GM18499 (cell line): ENCODE data around the gene CHMP5.
A peak's percentile ranks its signal among the peaks of the same experiment; 100 is the strongest.

Experiments used
- ATAC-seq: cut with Tn5 transposase; IDR thresholded peaks from one replicate; pipeline ENCODE4 v1.9.1; 2021; ENCODE audit warnings: moderate number of reproducible peaks; ENCODE audit not compliant: insufficient read depth, unreplicated experiment

CHMP5 gene

GRCh38 chr9:33242609-33243134 is 22.2 kb upstream of the CHMP5 start:
- no peak for ATAC-seq

GRCh38 chr9:33244137-33244784 is 20.6 kb upstream of the CHMP5 start:
- ATAC-seq: no peak

- ATAC-seq: no peak
These were observed 19.5 kb upstream of the CHMP5 start for GRCh38 chr9:33245341-33245740.

GRCh38 chr9:33246269-33246860 is 18.5 kb upstream of the CHMP5 start:
- no peak for ATAC-seq

- ATAC-seq: no peak
These were observed 16.2 kb upstream of the CHMP5 start for GRCh38 chr9:33248606-33249005.

GRCh38 chr9:33249087-33249658 is 15.7 kb upstream of the CHMP5 start:
- no peak for ATAC-seq

GRCh38 chr9:33249983-33250382 is 14.9 kb upstream of the CHMP5 start:
- no peak for ATAC-seq

GRCh38 chr9:33250458-33250995 is 14.3 kb upstream of the CHMP5 start:
- no peak for ATAC-seq

- ATAC-seq: no peak
These were observed 10.6 kb upstream of the CHMP5 start for GRCh38 chr9:33254211-33254610.

- no peak for ATAC-seq
These were observed 9.8 kb upstream of the CHMP5 start for GRCh38 chr9:33255014-33255413.

GRCh38 chr9:33255471-33255870 is 9.4 kb upstream of the CHMP5 start:
- no peak for ATAC-seq

- no peak for ATAC-seq
These were observed 8.6 kb upstream of the CHMP5 start for GRCh38 chr9:33256236-33256635.

- no peak for ATAC-seq
These were observed 7.6 kb upstream of the CHMP5 start for GRCh38 chr9:33257276-33257675.

GRCh38 chr9:33260372-33260771 is 4.5 kb upstream of the CHMP5 start:
- no peak for ATAC-seq

- no peak for ATAC-seq
These were observed 1.5 kb upstream of the CHMP5 start for GRCh38 chr9:33263131-33264002.

- peak; percentile 13 for ATAC-seq
These were observed 811 bp upstream of the CHMP5 start for GRCh38 chr9:33264003-33264472.

GRCh38 chr9:33265211-33265865 is 489 bp downstream of the CHMP5 start:
- ATAC-seq: no peak

- no peak for ATAC-seq
These were observed 2.4 kb downstream of the CHMP5 start for GRCh38 chr9:33267151-33267767.

GRCh38 chr9:33270146-33270545 is 5.3 kb downstream of the CHMP5 start:
- ATAC-seq: no peak
